Stomach (tissue), 9 donors: ENCODE measurements around the gene PKD1. TPM values are rescaled to one million over a fixed set of nuclear protein-coding genes. Genes with fewer than 3 reads are reported as not detected.

Experiments
- DNase-seq, 2 donors: peaks; one replicate each; pipeline versions ENCODE4 v3.0.0 to v3.0.0-alpha.2; 2013 to 2019
- H3K27ac ChIP-seq, 5 donors: fragments of 200-600 bp in 4 of 5; sonication (generic) in 4 of 5; one replicate each; pipeline ENCODE4 v1.5.1; 2013 to 2019; ENCODE audit warnings: mild to moderate bottlenecking in 1 of 5, moderate library complexity in 1 of 5
- H3K27me3 ChIP-seq, 3 donors: fragments of 200-600 bp; sonication (generic); one replicate each; pipeline ENCODE4 v1.5.1; 2017 to 2019; ENCODE audit warnings: mixed run types in 1 of 3
- H3K36me3 ChIP-seq, 4 donors: fragments of 200-600 bp; sonication (generic); 1 replicate in 3 of 4; 2 replicates in 1 of 4; pipeline ENCODE4 v1.5.1; 2016 to 2019
- H3K4me1 ChIP-seq, 4 donors: fragments of 200-600 bp; sonication (generic); one replicate each; pipeline ENCODE4 v1.5.1; 2016 to 2019
- H3K4me3 ChIP-seq, 4 donors: fragments of 200-600 bp; sonication (generic) in 3 of 4; one replicate each; pipeline ENCODE4 v1.5.1; 2016 to 2019; ENCODE audit warnings: mild to moderate bottlenecking in 1 of 4
- H3K9me3 ChIP-seq, 4 donors: fragments of 200-600 bp; sonication (generic); one replicate each; pipeline ENCODE4 v1.5.1; 2016 to 2019
- CTCF ChIP-seq, 7 experiments: fragments of 450-650 bp in 4 of 7; fragments of 200-600 bp in 3 of 7; sonication (generic) in 3 of 7; IDR thresholded peaks; one replicate each; pipeline ENCODE4 v1.5.1; 2016 to 2019; ENCODE audit warnings: antibody characterized with exemption in 7 of 7, control low read depth in 2 of 7, mild to moderate bottlenecking in 1 of 7
- EP300 ChIP-seq: sonication (generic); formaldehyde crosslinking; IDR thresholded peaks from one replicate; pipeline ENCODE4 v1.6.1; 2017; ENCODE audit warnings: antibody characterized with exemption
- POLR2A ChIP-seq, 4 donors: fragments of 450-650 bp; IDR thresholded peaks; one replicate each; pipeline ENCODE4 v1.6.1; 2016; ENCODE audit warnings: antibody characterized with exemption in 4 of 4, control low read depth in 2 of 4, mild to moderate bottlenecking in 1 of 4, moderate library complexity in 1 of 4
- POLR2AphosphoS5 ChIP-seq, 3 donors: sonication (generic); formaldehyde crosslinking; IDR thresholded peaks; one replicate each; pipeline ENCODE4 v1.6.1; 2016; ENCODE audit warnings: antibody characterized with exemption in 3 of 3
- WGBS, 5 donors: extraction: QIAGEN DNeasy Blood & Tissue Kit in 3 of 5; methylation state at CpG; one replicate each; pipeline versions ENCODE4 v1.1.5 to v1.1.7; 2013 to 2018; 5-methylcytosine and 5-hydroxymethylcytosine counted together
- intact Hi-C: fragments of 100-400 bp; cut with DNase I; formaldehyde crosslinking; loops from one replicate; pipeline ENCODE4 v1.15.1; 2023; ENCODE audit warnings: low total_unique reads
- polyA plus RNA-seq, 3 donors: library from polyadenylated mRNA; stranded (reverse); fragments of 200-250 nt; gene quantifications; one replicate each; pipeline ENCODE4 v1.2.3, GENCODE V29; 2013
- total RNA-seq, 5 donors: library from RNA; depleted of rRNA; stranded (reverse); fragments of >200 nt; gene quantifications; one replicate each; pipeline versions ENCODE4 v1.1.0 to v1.2.3, GENCODE V29; 2014 to 2016
- donor health status: healthy with polysubstance abuse.
- donor health status: Bipolar disorder and iron deficiency.
- donor health status: healthy.

The PKD1 gene
- total and polyA plus RNA-seq, 8 donors = 10.4 to 776 (median 90.7) TPM

DNA sequence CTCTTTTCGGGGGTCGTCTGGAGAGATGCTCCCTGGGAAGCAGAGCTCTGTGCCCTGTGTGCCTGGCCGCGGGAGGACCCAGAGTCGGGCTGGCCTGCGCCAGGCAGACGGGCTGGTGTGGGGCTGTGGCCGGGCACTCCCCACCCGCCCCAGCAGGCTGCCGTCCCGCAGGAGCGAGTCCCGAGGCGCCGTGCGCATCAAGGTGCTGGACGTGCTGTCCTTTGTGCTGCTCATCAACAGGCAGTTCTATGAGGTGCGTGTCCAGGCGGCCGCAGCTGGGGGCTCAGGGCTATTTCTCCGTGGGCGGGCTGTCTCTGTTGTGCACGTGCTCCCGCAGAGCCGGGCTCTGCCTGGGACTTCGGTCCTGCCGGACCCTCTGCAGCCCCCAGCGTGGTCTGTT lies 72.9 kb downstream of the PKD1 start:
- H3K4me1 ChIP-seq = no peaks in the 10 kb centered on the region
- TF ChIP-seq EP300 (no peak), POLR2A (IDR thresholded peaks at IDR 0.05) (no peak), POLR2AphosphoS5 (IDR thresholded peaks at IDR 0.05) (no peak), CTCF (IDR thresholded peaks at IDR 0.05) (no peak)
- no peak for DNase-seq
- no peaks in the 10 kb centered on the region for H3K9me3 ChIP-seq
- no peaks in the 10 kb centered on the region for H3K27me3 ChIP-seq
- H3K36me3 ChIP-seq = peaks cover 53 to 100% (median 97%) of the 10 kb centered on the region in 4 donors
- H3K4me3 ChIP-seq = no peak overlapping the region
- intact Hi-C loops = no loop called here
- 74 to 98% (median 94%) methylated on average over 3 to 28 of the region's 28 CpGs for WGBS, 5 donors
- H3K27ac ChIP-seq = no peak overlapping the region

DNA sequence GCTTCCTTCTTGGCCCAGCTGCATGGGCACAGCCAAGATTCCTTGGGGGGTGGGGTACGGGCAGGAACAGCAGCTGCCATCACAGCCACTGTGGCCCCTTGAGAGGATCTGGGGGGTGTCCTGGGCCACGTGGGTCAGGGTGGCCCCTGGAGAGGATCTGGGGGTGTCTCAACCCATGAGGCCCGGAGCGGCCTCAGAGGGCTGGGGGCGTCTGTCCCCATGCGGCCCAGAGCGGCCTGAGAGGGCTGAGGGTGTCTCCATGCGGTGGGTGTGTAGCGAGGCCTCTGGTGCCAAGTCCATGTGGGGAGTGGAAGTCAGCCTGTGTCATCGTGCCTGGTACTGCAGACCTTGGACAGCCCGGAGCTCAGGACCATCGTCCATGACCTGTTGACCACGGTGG lies 74.2 kb downstream of the PKD1 start:
- Histone ChIP-seq H3K36me3 (peaks cover 55 to 100% (median 96%) of the 10 kb centered on the region in 4 donors), H3K9me3 (no peaks in the 10 kb centered on the region), H3K4me1 (no peaks in the 10 kb centered on the region), H3K27ac (no peak overlapping the region), H3K27me3 (no peaks in the 10 kb centered on the region), H3K4me3 (no peak overlapping the region)
- TF ChIP-seq POLR2AphosphoS5 (IDR thresholded peaks at IDR 0.05) (no peak), EP300 (no peak), POLR2A (IDR thresholded peaks at IDR 0.05) (no peak), CTCF (IDR thresholded peaks at IDR 0.05) (no peak)
- 93 to 97% (median 95%) methylated on average over 13 of the region's 13 CpGs; no CpG with 5 or more reads in 1 of the 5 donors for WGBS, 5 donors
- no peak for DNase-seq
- intact Hi-C loops = no loop called here

- Histone ChIP-seq H3K4me1 (no peaks in the 10 kb centered on the region), H3K36me3 (peaks cover 53 to 100% (median 96%) of the 10 kb centered on the region in 4 donors), H3K27ac (no peak overlapping the region), H3K9me3 (no peaks in the 10 kb centered on the region), H3K27me3 (no peaks in the 10 kb centered on the region), H3K4me3 (no peak overlapping the region)
- TF ChIP-seq POLR2A (IDR thresholded peaks at IDR 0.05) = no peak
- no peak for TF ChIP-seq EP300
- no peak for TF ChIP-seq POLR2AphosphoS5 (IDR thresholded peaks at IDR 0.05)
- no peak for TF ChIP-seq CTCF (IDR thresholded peaks at IDR 0.05)
- 93 to 98% (median 96%) methylated on average over 17 to 18 of the region's 18 CpGs for WGBS, 5 donors
- intact Hi-C loops = no loop called here
- DNase-seq = no peak
Observed at GRCh38 chr16:2061023-2061422, 74.7 kb downstream of the PKD1 start.

DNA sequence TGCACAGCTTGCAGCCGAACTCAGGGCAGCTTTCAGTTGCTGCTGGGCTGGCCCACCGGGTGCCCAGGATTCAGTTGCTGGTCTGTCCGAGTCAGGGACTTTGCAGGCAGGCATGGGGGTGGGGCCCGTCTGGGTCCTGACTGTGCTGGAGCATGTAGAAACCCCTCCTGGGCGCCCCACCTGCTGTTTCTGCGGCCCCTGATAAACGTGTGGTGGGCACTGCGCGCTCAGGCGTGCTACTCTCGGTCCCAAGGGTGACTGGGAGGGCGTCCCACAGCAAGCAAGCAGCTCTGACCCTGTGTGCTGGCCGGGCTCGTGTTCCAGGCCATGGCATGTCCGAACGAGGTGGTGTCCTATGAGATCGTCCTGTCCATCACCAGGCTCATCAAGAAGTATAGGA lies 75.4 kb downstream of the PKD1 start:
- no peaks in the 10 kb centered on the region for H3K27me3 ChIP-seq
- DNase-seq = no peak
- no peak overlapping the region for H3K4me3 ChIP-seq
- 87 to 95% (median 91%) methylated on average over 16 to 17 of the region's 17 CpGs for WGBS, 5 donors
- no peaks in the 10 kb centered on the region for H3K9me3 ChIP-seq
- intact Hi-C loops = no loop called here
- TF ChIP-seq CTCF (IDR thresholded peaks at IDR 0.05) (no peak), POLR2A (IDR thresholded peaks at IDR 0.05) (no peak), EP300 (no peak), POLR2AphosphoS5 (IDR thresholded peaks at IDR 0.05) (no peak)
- peaks cover 53 to 99% (median 93%) of the 10 kb centered on the region in 4 donors for H3K36me3 ChIP-seq
- peaks cover 0 to under 1% (median 0%) of the 10 kb centered on the region in 4 donors for H3K4me1 ChIP-seq
- no peak overlapping the region for H3K27ac ChIP-seq
